GM23248 (cell line): ENCODE results near the gene CEP85.

Experiments
- EZH2 ChIP-seq: fragments of 200-600 bp; sonication (generic); IDR thresholded peaks from 2 replicates; pipeline ENCODE4 v1.6.1; 2018; ENCODE audit warnings: antibody characterized with exemption, mild to moderate bottlenecking; ENCODE audit not compliant: insufficient read depth, poor library complexity, severe bottlenecking
- EZH2phosphoT487 ChIP-seq: fragments of 200-600 bp; sonication (generic); IDR thresholded peaks from 2 replicates; pipeline ENCODE4 v1.6.1; 2018; ENCODE audit warnings: antibody characterized with exemption, moderate library complexity, mild to moderate bottlenecking, low read depth; ENCODE audit not compliant: insufficient read depth

GRCh38 chr1:26307363-26307781, 73.4 kb downstream of the CEP85 start:
- no peak for TF ChIP-seq EZH2
- TF ChIP-seq EZH2phosphoT487: no peak
